H1 (cell line): ENCODE results near the gene CD7. TPM values are rescaled to one million over a fixed set of nuclear protein-coding genes. Genes with fewer than 3 reads are reported as not detected.

Experiments used
- CTCF ChIA-PET: fragments of 300-600 bp; sonication (Branson Sonifier 250); formaldehyde crosslinking; loops from one replicate; lab custom pipeline; 2021; ENCODE audit not compliant: partially characterized antibody; lab: Charles Lee
- POLR2A ChIA-PET: fragments of 300-600 bp; sonication (Branson Sonifier 250); formaldehyde crosslinking; loops from one replicate; lab custom pipeline; 2021; ENCODE audit warnings: inconsistent platforms; ENCODE audit not compliant: partially characterized antibody; lab: Charles Lee
- DNase-seq, 2 experiments: peaks; one replicate each; pipeline versions ENCODE4 v3.0.0 to v3.0.0-alpha.2; 2010 to 2022; ENCODE audit warnings: low spot score in 2 of 2, low read depth in 1 of 2, mixed read lengths in 1 of 2
- FAIRE-seq: peaks from 2 replicates; lab custom pipeline; 2011; peaks lifted over from hg19 to GRCh38; lab: Jason Lieb, UNC
- H2AFZ ChIP-seq: 2 replicates; pipeline ENCODE4 v1.8.1; 2012; ENCODE audit warnings: low read length, inconsistent platforms
- H2AK5ac ChIP-seq: 2 replicates; pipeline ENCODE4 v1.6.1; 2013; ENCODE audit warnings: low read depth, low read length
- H2BK120ac ChIP-seq: replicated peaks from 2 replicates; pipeline ENCODE3; 2013; ENCODE audit warnings: low read depth, low read length, inconsistent platforms
- H2BK12ac ChIP-seq: 2 replicates; pipeline ENCODE4 v1.6.1; 2013; ENCODE audit warnings: low read depth, low read length
- H2BK15ac ChIP-seq: 2 replicates; pipeline ENCODE4 v1.6.1; 2013; ENCODE audit warnings: low read length
- H2BK20ac ChIP-seq: 2 replicates; pipeline ENCODE4 v1.6.1; 2013; ENCODE audit warnings: low read length
- H2BK5ac ChIP-seq: 2 replicates; pipeline ENCODE4 v1.6.1; 2013; ENCODE audit warnings: low read depth, low read length
- H3K14ac ChIP-seq: 2 replicates; pipeline ENCODE4 v1.6.1; 2013; ENCODE audit warnings: inconsistent platforms; ENCODE audit not compliant: insufficient read length
- H3K18ac ChIP-seq: 2 replicates; pipeline ENCODE4 v1.6.1; 2013; ENCODE audit warnings: low read length; ENCODE audit errors: extremely low read depth
- H3K23ac ChIP-seq: 2 replicates; pipeline ENCODE4 v1.6.1; 2013; ENCODE audit warnings: inconsistent platforms; ENCODE audit not compliant: insufficient read length
- H3K23me2 ChIP-seq: 2 replicates; pipeline ENCODE4 v1.6.1; 2013; ENCODE audit warnings: low read depth, low read length
- H3K27ac ChIP-seq: 2 replicates; pipeline ENCODE4 v1.6.1; 2011; ENCODE audit warnings: low read depth, low read length, inconsistent platforms
- H3K27me3 ChIP-seq, 4 experiments: replicated peaks in 1 of 4; 1 replicate in 1 of 4; 2 replicates in 3 of 4; pipeline versions ENCODE4 v1.6.1 to v1.8.1; 2011 to 2013; ENCODE audit warnings: low read length in 3 of 4, mild to moderate bottlenecking in 3 of 4, inconsistent platforms in 2 of 4, mixed read lengths in 2 of 4, moderate library complexity in 1 of 4; ENCODE audit not compliant: control insufficient read depth in 3 of 4, insufficient read depth in 3 of 4; ENCODE audit errors: extremely low read depth in 1 of 4
- H3K36me3 ChIP-seq, 4 experiments: 2 replicates each; pipeline versions ENCODE4 v1.6.1 to v1.8.1; 2011 to 2013; ENCODE audit warnings: mild to moderate bottlenecking in 4 of 4, low read length in 3 of 4, moderate library complexity in 2 of 4, control low read depth in 1 of 4, inconsistent platforms in 1 of 4; ENCODE audit not compliant: insufficient read depth in 4 of 4, control insufficient read depth in 2 of 4
- H3K4ac ChIP-seq: replicated peaks from 2 replicates; pipeline ENCODE3; 2013; ENCODE audit warnings: low read length, low read depth, mixed read lengths, inconsistent platforms; ENCODE audit not compliant: insufficient read length
- H3K4me1 ChIP-seq, 4 experiments: replicated peaks in 1 of 4; 1 replicate in 1 of 4; 2 replicates in 3 of 4; pipeline versions ENCODE4 v1.6.1 to v1.8.1; 2011 to 2013; ENCODE audit warnings: low read length in 3 of 4, inconsistent platforms in 2 of 4, mixed read lengths in 1 of 4; ENCODE audit not compliant: insufficient read depth in 4 of 4, control insufficient read depth in 3 of 4
- H3K4me2 ChIP-seq, 2 experiments: 2 replicates each; pipeline versions ENCODE4 v1.6.1 to v1.8.1; 2011 to 2013; ENCODE audit warnings: low read depth in 2 of 2, low read length in 2 of 2, control low read depth in 1 of 2, inconsistent platforms in 1 of 2, mild to moderate bottlenecking in 1 of 2; ENCODE audit not compliant: insufficient read depth in 1 of 2
- H3K4me3 ChIP-seq, 4 experiments: fragments of 200-600, 300-600 bp in 1 of 4; sonication (generic), shearing (Covaris generic), sonication (Bioruptor Twin) in 1 of 4; 2 replicates each; pipeline versions ENCODE4 v1.5.1 to v1.8.1; 2011 to 2016; ENCODE audit warnings: low read length in 4 of 4, low read depth in 3 of 4, control low read depth in 2 of 4, inconsistent platforms in 2 of 4, mild to moderate bottlenecking in 2 of 4, mixed read lengths in 1 of 4, moderate library complexity in 1 of 4; ENCODE audit not compliant: insufficient read depth in 2 of 4; ENCODE audit errors: extremely low read depth in 1 of 4
- H3K56ac ChIP-seq: replicated peaks from 2 replicates; pipeline ENCODE3; 2013; ENCODE audit warnings: low read depth, mild to moderate bottlenecking, mixed read lengths, low read length, inconsistent platforms; ENCODE audit not compliant: insufficient read length
- H3K79me1 ChIP-seq: 2 replicates; pipeline ENCODE4 v1.6.1; 2013; ENCODE audit warnings: low read depth, low read length, control low read depth
- H3K79me2 ChIP-seq, 2 experiments: 2 replicates each; pipeline versions ENCODE4 v1.6.1 to v1.8.1; 2012 to 2013; ENCODE audit warnings: low read length in 2 of 2, mild to moderate bottlenecking in 2 of 2, inconsistent platforms in 1 of 2; ENCODE audit not compliant: insufficient read depth in 2 of 2, control insufficient read depth in 1 of 2
- H3K9ac ChIP-seq, 4 experiments: replicated peaks in 1 of 4; 1 replicate in 1 of 4; 2 replicates in 3 of 4; pipeline versions ENCODE4 v1.6.1 to v1.8.1; 2011 to 2013; ENCODE audit warnings: low read depth in 3 of 4, low read length in 3 of 4, control low read depth in 2 of 4, mild to moderate bottlenecking in 2 of 4, moderate library complexity in 2 of 4, inconsistent platforms in 1 of 4; ENCODE audit errors: extremely low read depth in 1 of 4
- H3K9me3 ChIP-seq, 2 experiments: 2 replicates each; pipeline versions ENCODE4 v1.6.1 to v1.8.1; 2012 to 2013; ENCODE audit warnings: mild to moderate bottlenecking in 2 of 2, moderate library complexity in 2 of 2, control low read depth in 1 of 2, inconsistent platforms in 1 of 2, low read depth in 1 of 2, low read length in 1 of 2, mixed read lengths in 1 of 2; ENCODE audit not compliant: insufficient read depth in 2 of 2
- H4K20me1 ChIP-seq, 2 experiments: replicated peaks in 1 of 2; 2 replicates each; pipeline versions ENCODE3 to v1.8.1; 2011 to 2013; ENCODE audit warnings: inconsistent platforms in 2 of 2, low read length in 2 of 2, mild to moderate bottlenecking in 1 of 2; ENCODE audit not compliant: insufficient read depth in 2 of 2, control insufficient read depth in 1 of 2
- H4K5ac ChIP-seq: 2 replicates; pipeline ENCODE4 v1.6.1; 2013; ENCODE audit warnings: low read length, low read depth, mixed read lengths, inconsistent platforms; ENCODE audit not compliant: insufficient read length
- H4K8ac ChIP-seq: 2 replicates; pipeline ENCODE4 v1.8.0; 2013; ENCODE audit warnings: mild to moderate bottlenecking, moderate library complexity, low read length, inconsistent platforms; ENCODE audit not compliant: insufficient read depth; ENCODE audit errors: extremely low read depth
- H4K91ac ChIP-seq: replicated peaks from 2 replicates; pipeline ENCODE3; 2013; ENCODE audit warnings: low read length, mixed read lengths, inconsistent platforms; ENCODE audit not compliant: insufficient read length
- CBX8 ChIP-seq: fragments of 300-800, 300-1000 bp; sonication (generic); IDR thresholded peaks from 2 replicates; pipeline ENCODE4 v1.7.1; 2016; ENCODE audit warnings: low read depth, low read length, borderline replicate concordance
- EP300 ChIP-seq, 2 experiments: IDR thresholded peaks; 1 replicate in 1 of 2; 2 replicates in 1 of 2; pipeline ENCODE4 v1.6.1; 2011 to 2012; ENCODE audit warnings: low read depth in 2 of 2, low read length in 2 of 2, mild to moderate bottlenecking in 2 of 2, borderline replicate concordance in 1 of 2, inconsistent platforms in 1 of 2, moderate library complexity in 1 of 2
- FOSL1 ChIP-seq: IDR thresholded peaks from 2 replicates; pipeline ENCODE4 v1.6.1; 2011; ENCODE audit warnings: mild to moderate bottlenecking, low read depth, low read length, moderate library complexity; ENCODE audit not compliant: insufficient read depth
- MAFK ChIP-seq: IDR thresholded peaks from 2 replicates; pipeline ENCODE4 v1.6.1; 2012; ENCODE audit warnings: low read depth, mild to moderate bottlenecking, improper control_type of control experiment, low read length
- MAX ChIP-seq: IDR thresholded peaks from 2 replicates; pipeline ENCODE4 v1.6.1; 2012; ENCODE audit warnings: inconsistent platforms
- PHF8 ChIP-seq: fragments of 200-600 bp; sonication (generic); conservative IDR thresholded peaks from 2 replicates; pipeline ENCODE4 v1.7.1; 2012; ENCODE audit warnings: low read depth, mild to moderate bottlenecking, inconsistent platforms, low read length, moderate library complexity
- SAP30 ChIP-seq: fragments of 300-600 bp; sonication (generic); IDR thresholded peaks from 2 replicates; pipeline ENCODE4 v1.7.1; 2012; ENCODE audit warnings: low read length, moderate library complexity, mild to moderate bottlenecking, inconsistent platforms; ENCODE audit not compliant: insufficient read depth, insufficient replicate concordance
- SIX5 ChIP-seq: IDR thresholded peaks from 2 replicates; pipeline ENCODE4 v1.6.1; 2011; ENCODE audit warnings: mild to moderate bottlenecking, low read depth, low read length
- SP1 ChIP-seq: IDR thresholded peaks from 2 replicates; pipeline ENCODE4 v1.6.1; 2011; ENCODE audit warnings: low read depth, low read length
- TAF1 ChIP-seq: IDR thresholded peaks from 2 replicates; pipeline ENCODE4 v1.6.1; 2011; ENCODE audit warnings: mild to moderate bottlenecking, low read depth, low read length
- WGBS, 2 experiments: shearing (Covaris generic) in 1 of 2; methylation state at CpG; one replicate each; pipeline versions ENCODE4 v1.1.6 to v1.1.7; 2013 to 2015; ENCODE audit warnings: low lambda C conversion rate in 2 of 2, mixed read lengths in 2 of 2, inconsistent platforms in 1 of 2, low coverage in 1 of 2, missing lambda C conversion rate in 1 of 2; ENCODE audit not compliant: insufficient replicate concordance in 2 of 2, insufficient coverage in 1 of 2, insufficient read length in 1 of 2; ENCODE audit errors: extremely low coverage in 1 of 2, missing lambda C conversion rate in 1 of 2; 5-methylcytosine and 5-hydroxymethylcytosine counted together
- polyA plus RNA-seq, 7 experiments: library from polyadenylated mRNA; depleted of rRNA in 3 of 7; stranded (reverse) in 5 of 7; unstranded in 2 of 7; fragments of >200 nt in 5 of 7; fragments of 200-250 nt in 2 of 7; gene quantifications; 1 replicate in 5 of 7; 2 replicates in 1 of 7; 4 replicates in 1 of 7; pipeline versions ENCODE4 v1.2.1 to v1.2.3, GENCODE V29; 2011 to 2013; ENCODE audit warnings: missing spikeins in 2 of 7, mixed read lengths in 2 of 7
- total RNA-seq: library from RNA; stranded (reverse); fragmentation: NEBNext Ultra II Directional; extraction: Animal tissue kit (Norgen Biotek cat#: 25700); gene quantifications from 2 replicates; pipeline ENCODE4 v1.2.1, GENCODE V29; 2021

The CD7 gene
- total and polyA plus RNA-seq, 2 of the 8 experiments (the other 6 are each of a cell fraction or from before 2014, with no cell fraction given) = 0.83 to 0.86 TPM

GRCh38 chr17:82345151-82345976 lies 28.0 kb upstream of the CD7 start:
- no peak overlapping the region for H3K14ac ChIP-seq
- no peaks in the 10 kb centered on the region for H3K36me3 ChIP-seq
- no peaks in the 10 kb centered on the region for H4K20me1 ChIP-seq
- H3K79me1 ChIP-seq = no peaks in the 10 kb centered on the region
- no peak overlapping the region for H3K56ac ChIP-seq
- H3K4ac ChIP-seq = no peak overlapping the region
- H3K23me2 ChIP-seq = no peaks in the 10 kb centered on the region
- H3K27me3 ChIP-seq = no peaks in the 10 kb centered on the region; a peak in 1 of 7 replicates
- no peak overlapping the region for H2AK5ac ChIP-seq
- H2BK15ac ChIP-seq = no peak overlapping the region
- no peak overlapping the region; the same call in 1 of the 2 replicates for H3K27ac ChIP-seq
- H3K79me2 ChIP-seq = no peaks in the 10 kb centered on the region
- peak overlapping the region; percentile 9; the same call in 1 of the 2 replicates for H4K8ac ChIP-seq
- FAIRE-seq = no peak
- H3K4me2 ChIP-seq = no peak overlapping the region
- DNase-seq = no peak
- H2AFZ ChIP-seq = no peak overlapping the region
- no peak overlapping the region for H3K9ac ChIP-seq
- H3K4me1 ChIP-seq = no peaks in the 10 kb centered on the region
- no peak overlapping the region for H2BK20ac ChIP-seq
- H2BK120ac ChIP-seq = no peak overlapping the region
- H3K9me3 ChIP-seq = peaks cover 0 to 2% of the 10 kb centered on the region in 2 experiments; a peak in 1 of 4 replicates
- no peak overlapping the region for H4K5ac ChIP-seq
- H3K18ac ChIP-seq = no peak overlapping the region
- H4K91ac ChIP-seq = no peak overlapping the region
- 83% methylated on average over 41 of the region's 42 CpGs; no CpG with 5 or more reads in 1 of the 2 experiments for WGBS, 2 experiments
- no peak overlapping the region for H2BK12ac ChIP-seq
- POLR2A ChIA-PET = interaction anchor here (0.9 to 2.4 kb wide), 3 partner anchors 9 to 104 kb away, joined by 3 to 5 read pairs (median 4); partner anchors contain the start of gene CSNK1D
- no peak overlapping the region for H3K4me3 ChIP-seq
- TF ChIP-seq PHF8 = no peak
- TF ChIP-seq MAFK = no peak
- TF ChIP-seq CBX8 = no peak
- TF ChIP-seq SAP30 = no peak
- TF ChIP-seq FOSL1 = no peak
- no peak for TF ChIP-seq EP300 (IDR thresholded peaks at IDR 0.05; ENCODE audit: borderline replicate concordance in 1 of 2, low read depth in 2 of 2, low read length in 2 of 2)
- no peak for TF ChIP-seq SIX5
- TF ChIP-seq MAX = no peak
- TF ChIP-seq TAF1 = no peak
- no peak for TF ChIP-seq SP1
- no peak overlapping the region for H3K23ac ChIP-seq
- CTCF ChIA-PET = interaction anchor here (0.9 to 3.3 kb wide), 6 partner anchors 12 to 208 kb away, joined by 3 to 8 read pairs (median 4); partner anchors contain the start of gene SECTM1
- no peak overlapping the region for H2BK5ac ChIP-seq
